Thoracic aorta (tissue), 2 donors: ENCODE measurements around the gene ABCG1. TPM values are rescaled to one million over a fixed set of nuclear protein-coding genes. Genes with fewer than 3 reads are reported as not detected.

Experiments used
- ATAC-seq: fragments of 150-250 bp; one replicate; pipeline ENCODE4 v1.8.0; 2017; ENCODE audit warnings: low read depth; ENCODE audit not compliant: insufficient number of reproducible peaks, low FRiP score
- DNase-seq: peaks from one replicate; pipeline ENCODE4 v3.0.0-alpha.2; 2020; ENCODE audit warnings: low spot score
- H3K27ac ChIP-seq, 2 donors: fragments of 200-600 bp; sonication (generic); 1 replicate in 1 of 2; 2 replicates in 1 of 2; pipeline ENCODE4 v1.5.1; 2016; ENCODE audit warnings: mild to moderate bottlenecking in 2 of 2, moderate library complexity in 2 of 2
- H3K27me3 ChIP-seq: fragments of 200-600 bp; sonication (generic); replicated peaks from 2 replicates; pipeline ENCODE4 v1.6.0; 2016; ENCODE audit warnings: mild to moderate bottlenecking; ENCODE audit not compliant: insufficient read depth
- H3K36me3 ChIP-seq: fragments of 200-600 bp; sonication (generic); one replicate; pipeline ENCODE4 v1.5.1; 2016
- H3K4me1 ChIP-seq, 2 donors: fragments of 200-600 bp; sonication (generic); 1 replicate in 1 of 2; 2 replicates in 1 of 2; pipeline versions ENCODE4 v1.5.1 to v1.6.0; 2016; ENCODE audit warnings: low read depth in 2 of 2, mild to moderate bottlenecking in 1 of 2; ENCODE audit not compliant: control insufficient read depth in 1 of 2
- H3K4me3 ChIP-seq: fragments of 200-600 bp; sonication (generic); 2 replicates; pipeline ENCODE4 v1.5.1; 2016; ENCODE audit warnings: mild to moderate bottlenecking
- H3K9me3 ChIP-seq: fragments of 200-600 bp; sonication (generic); 2 replicates; pipeline ENCODE4 v1.5.1; 2016
- CTCF ChIP-seq: fragments of 200-600 bp; sonication (generic); IDR thresholded peaks from one replicate; pipeline ENCODE4 v1.5.1; 2019; ENCODE audit warnings: antibody characterized with exemption
- total RNA-seq, 2 donors: library from RNA; depleted of rRNA; stranded (reverse); fragments of >200 nt; gene quantifications; one replicate each; pipeline versions ENCODE4 v1.1.0 to v1.2.3, GENCODE V29; 2016

Gene ABCG1
- total RNA-seq, 2 donors from 2014 or later, result 15.6 to 20.6 TPM

DNA sequence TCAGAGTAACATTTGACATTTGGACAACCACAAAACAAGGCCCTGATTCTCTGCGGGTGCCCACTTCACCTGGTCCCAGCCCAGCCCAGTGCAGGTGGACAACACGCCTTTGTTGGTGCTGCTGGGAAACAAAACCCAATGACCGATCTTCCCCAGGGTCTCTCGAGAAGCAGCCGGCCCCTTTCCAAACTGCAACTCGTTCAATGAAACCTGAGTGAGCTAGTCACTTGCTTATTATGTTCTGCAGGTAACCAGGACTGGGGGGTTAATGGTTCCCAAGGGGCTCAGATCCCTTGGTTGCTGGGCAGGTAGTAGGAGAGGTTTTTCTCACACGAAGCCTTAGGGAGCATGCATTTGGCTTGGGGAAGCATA, 42.9 kb downstream of the ABCG1 start:
- peaks cover 5 to 19% of the 10 kb centered on the region in 2 donors for H3K4me1 ChIP-seq
- H3K4me3 ChIP-seq, result no peak overlapping the region
- no peaks in the 10 kb centered on the region for H3K27me3 ChIP-seq
- no peaks in the 10 kb centered on the region for H3K36me3 ChIP-seq
- no peak overlapping the region for H3K27ac ChIP-seq
- DNase-seq (no peak), ATAC-seq (no peak)
- no peaks in the 10 kb centered on the region for H3K9me3 ChIP-seq
- TF ChIP-seq CTCF, result no peak

DNA sequence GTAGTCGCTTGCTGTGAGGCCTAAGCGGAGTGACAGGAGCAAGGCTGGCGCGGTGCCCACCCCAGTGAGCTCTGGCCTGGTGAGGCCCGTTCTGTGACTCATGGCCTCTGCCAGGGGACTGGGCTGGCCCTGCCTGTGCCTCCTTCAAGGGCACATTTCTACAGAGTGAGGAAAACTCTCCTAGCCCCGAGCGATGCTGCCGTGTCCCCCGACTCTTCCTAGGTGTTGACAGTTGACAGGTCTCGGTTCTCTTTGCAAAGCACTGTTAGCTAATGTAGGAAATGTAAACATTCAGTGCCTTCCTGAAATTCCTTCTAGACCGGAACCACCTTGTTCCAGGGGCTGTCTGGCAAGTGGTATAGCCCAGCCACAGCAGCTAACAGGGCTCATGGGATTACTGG, 43.9 kb downstream of the ABCG1 start:
- Histone ChIP-seq H3K4me1 (peaks cover 5 to 19% of the 10 kb centered on the region in 2 donors), H3K4me3 (no peak overlapping the region), H3K27me3 (no peaks in the 10 kb centered on the region), H3K9me3 (no peaks in the 10 kb centered on the region), H3K36me3 (no peaks in the 10 kb centered on the region), H3K27ac (peak overlapping the region in 1 of 2 donors; percentile 4)
- DNase-seq (peak; percentile 42), ATAC-seq (peak; percentile 35)
- TF ChIP-seq CTCF, result no peak

GRCh38 chr21:42263591-42264131, 44.7 kb downstream of the ABCG1 start:
- TF ChIP-seq CTCF, result no peak
- no peak overlapping the region for H3K4me3 ChIP-seq
- peak overlapping the region in 1 of 2 donors; percentile 4 for H3K27ac ChIP-seq
- DNase-seq (no peak), ATAC-seq (no peak)
- peaks cover 5 to 16% of the 10 kb centered on the region in 2 donors for H3K4me1 ChIP-seq
- H3K27me3 ChIP-seq, result no peaks in the 10 kb centered on the region
- H3K9me3 ChIP-seq, result no peaks in the 10 kb centered on the region
- no peaks in the 10 kb centered on the region for H3K36me3 ChIP-seq

- Histone ChIP-seq H3K27me3 (no peaks in the 10 kb centered on the region), H3K27ac (no peak overlapping the region), H3K9me3 (no peaks in the 10 kb centered on the region), H3K36me3 (no peaks in the 10 kb centered on the region), H3K4me3 (no peak overlapping the region), H3K4me1 (peaks cover 5 to 13% of the 10 kb centered on the region in 2 donors)
- no peak for ATAC-seq
- no peak for TF ChIP-seq CTCF
- DNase-seq, result no peak
Measured at GRCh38 chr21:42264245-42265195, 45.6 kb downstream of the ABCG1 start.

GRCh38 chr21:42265231-42265812, 46.4 kb downstream of the ABCG1 start:
- no peak overlapping the region for H3K27ac ChIP-seq
- H3K9me3 ChIP-seq, result no peaks in the 10 kb centered on the region
- ATAC-seq (no peak), DNase-seq (no peak)
- no peaks in the 10 kb centered on the region for H3K27me3 ChIP-seq
- no peak overlapping the region for H3K4me3 ChIP-seq
- H3K36me3 ChIP-seq, result no peaks in the 10 kb centered on the region
- peaks cover 5 to 13% of the 10 kb centered on the region in 2 donors for H3K4me1 ChIP-seq
- TF ChIP-seq CTCF, result no peak
